SK-N-SH (cell line): ENCODE measurements around the gene CRACR2A.

Source experiments
- CTCF ChIP-seq: fragments of 200-600 bp; sonication (generic); IDR thresholded peaks from 2 replicates; pipeline ENCODE4 v1.6.1; 2017; ENCODE audit warnings: antibody characterized with exemption, mild to moderate bottlenecking, moderate library complexity
- RAD21 ChIP-seq: IDR thresholded peaks from 2 replicates; pipeline ENCODE4 v1.6.1; 2012; ENCODE audit warnings: mild to moderate bottlenecking, low read length
- SMC3 ChIP-seq: IDR thresholded peaks from 2 replicates; pipeline ENCODE4 v1.6.1; 2012; ENCODE audit warnings: low read depth, low read length, improper control_type of control experiment

- TF ChIP-seq RAD21 (no peak), CTCF (no peak), SMC3 (no peak)
Observed at GRCh38 chr12:3684449-3685051, 68.4 kb downstream of the CRACR2A start.
